Mammary epithelial cell (primary cell): ENCODE data around the gene MMUT.

Experiments
- EZH2 ChIP-seq: IDR thresholded peaks from 2 replicates; pipeline ENCODE4 v1.6.1; 2012; ENCODE audit warnings: low read length, inconsistent platforms, borderline replicate concordance
- TF ChIP-seq, protein P1 (sequence below), 2 donors: IDR thresholded peaks in 1 of 2; conservative IDR thresholded peaks in 1 of 2; 2 replicates each; pipeline ENCODE4 v1.5.1; 2011 to 2012; ENCODE audit warnings: inconsistent platforms in 2 of 2, low read length in 2 of 2, mild to moderate bottlenecking in 2 of 2, control low read depth in 1 of 2, low read depth in 1 of 2; ENCODE audit not compliant: insufficient read depth in 1 of 2; ENCODE audit errors: extremely low read depth in 1 of 2

DNA sequence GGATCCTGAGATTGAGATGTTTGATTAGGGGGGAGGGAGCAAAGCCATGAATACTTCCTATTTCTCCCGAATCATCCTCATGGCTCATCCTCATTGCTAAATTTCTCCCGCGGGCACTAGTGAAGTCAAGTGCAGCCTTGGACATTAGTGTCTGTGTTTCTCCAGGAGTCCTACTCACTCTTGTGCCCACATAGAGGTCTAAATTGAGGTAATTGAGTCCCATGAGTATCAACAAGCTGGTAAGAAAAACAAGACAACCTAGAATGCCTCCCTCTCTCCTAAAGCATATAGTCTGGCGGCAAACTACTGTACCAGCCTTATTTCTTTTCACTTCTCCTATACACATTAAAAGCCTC is 537 bp upstream of the MMUT start:
- TF ChIP-seq, protein P1, sequence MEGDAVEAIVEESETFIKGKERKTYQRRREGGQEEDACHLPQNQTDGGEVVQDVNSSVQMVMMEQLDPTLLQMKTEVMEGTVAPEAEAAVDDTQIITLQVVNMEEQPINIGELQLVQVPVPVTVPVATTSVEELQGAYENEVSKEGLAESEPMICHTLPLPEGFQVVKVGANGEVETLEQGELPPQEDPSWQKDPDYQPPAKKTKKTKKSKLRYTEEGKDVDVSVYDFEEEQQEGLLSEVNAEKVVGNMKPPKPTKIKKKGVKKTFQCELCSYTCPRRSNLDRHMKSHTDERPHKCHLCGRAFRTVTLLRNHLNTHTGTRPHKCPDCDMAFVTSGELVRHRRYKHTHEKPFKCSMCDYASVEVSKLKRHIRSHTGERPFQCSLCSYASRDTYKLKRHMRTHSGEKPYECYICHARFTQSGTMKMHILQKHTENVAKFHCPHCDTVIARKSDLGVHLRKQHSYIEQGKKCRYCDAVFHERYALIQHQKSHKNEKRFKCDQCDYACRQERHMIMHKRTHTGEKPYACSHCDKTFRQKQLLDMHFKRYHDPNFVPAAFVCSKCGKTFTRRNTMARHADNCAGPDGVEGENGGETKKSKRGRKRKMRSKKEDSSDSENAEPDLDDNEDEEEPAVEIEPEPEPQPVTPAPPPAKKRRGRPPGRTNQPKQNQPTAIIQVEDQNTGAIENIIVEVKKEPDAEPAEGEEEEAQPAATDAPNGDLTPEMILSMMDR (conservative IDR thresholded peaks at IDR 0.05 in 1 of 2, IDR thresholded peaks at IDR 0.05 in 1 of 2; ENCODE audit: extremely low read depth in 1 of 2, insufficient read depth in 1 of 2, low read depth in 1 of 2, low read length in 2 of 2), result no peak
- no peak for TF ChIP-seq EZH2
